TTC549 (cell line): ENCODE results near the gene RNF151.
"Not testable (repeated sequence)": the region's sequence is repeated elsewhere in the genome, so short reads cannot be mapped to it uniquely, and the experiment has no call there.

Source experiments
- FAIRE-seq: peaks from 2 replicates; lab custom pipeline; 2012; peaks lifted over from hg19 to GRCh38; lab: Jason Lieb, UNC

The RNF151 gene, protein sequence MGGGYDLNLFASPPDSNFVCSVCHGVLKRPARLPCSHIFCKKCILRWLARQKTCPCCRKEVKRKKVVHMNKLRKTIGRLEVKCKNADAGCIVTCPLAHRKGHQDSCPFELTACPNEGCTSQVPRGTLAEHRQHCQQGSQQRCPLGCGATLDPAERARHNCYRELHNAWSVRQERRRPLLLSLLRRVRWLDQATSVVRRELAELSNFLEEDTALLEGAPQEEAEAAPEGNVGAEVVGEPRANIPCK

DNA sequence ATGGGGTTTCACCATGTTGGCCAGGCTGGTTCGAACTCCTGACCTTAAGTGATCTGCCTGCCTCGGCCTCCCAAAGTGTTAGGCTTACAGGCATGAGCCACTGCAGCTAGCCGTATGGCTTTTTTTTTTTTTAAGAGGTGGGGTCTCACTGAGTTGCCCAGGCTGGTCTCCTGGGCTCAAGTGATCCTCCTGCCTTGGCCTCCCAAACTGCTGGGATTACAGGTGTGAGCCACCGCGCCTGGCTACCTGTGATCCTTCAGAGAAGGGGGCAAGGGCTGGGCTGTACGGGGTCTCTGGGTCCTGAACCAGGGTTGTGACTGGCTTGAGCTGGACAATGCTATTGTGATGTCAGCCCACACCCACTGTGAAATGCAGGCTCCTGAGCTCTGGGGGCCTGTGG, at the start of gene RNF151:
TSS of gene RNF151 (plus strand) at position 397 of the 400 bp plus-strand sequence. CDS start 26 bp downstream, outside the sequence.
- no peak for FAIRE-seq

DNA sequence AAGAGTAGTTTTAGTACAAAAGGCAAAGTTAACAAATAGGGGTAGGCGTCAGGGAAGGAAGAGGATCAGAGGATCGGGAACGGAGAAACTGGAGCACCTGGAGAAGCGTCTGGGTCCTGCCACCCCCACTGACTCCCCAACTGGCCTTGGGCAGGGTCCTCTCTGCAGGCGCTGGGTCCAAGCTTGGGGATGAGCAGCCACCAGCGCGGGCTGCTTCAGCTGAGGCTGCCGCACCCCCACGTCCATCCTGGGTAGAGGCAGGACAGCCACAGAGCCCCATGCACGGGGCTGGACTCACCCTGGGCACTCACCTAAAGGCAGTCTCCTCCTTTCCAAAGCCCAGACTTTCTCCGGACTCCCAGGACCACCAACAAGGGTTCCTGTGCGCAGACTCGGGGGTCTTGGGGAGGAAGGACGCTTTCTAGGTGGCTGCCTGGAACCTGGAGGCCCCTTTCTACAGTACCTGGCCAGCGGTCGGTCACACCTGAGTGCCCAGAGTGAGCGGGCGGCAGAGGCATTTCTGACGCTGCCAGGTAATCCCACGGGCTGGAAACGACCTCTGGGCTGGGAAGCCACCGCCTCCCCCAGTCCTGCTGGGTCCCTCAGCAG, 49.5 kb upstream of the RNF151 start:
- no peak for FAIRE-seq

DNA sequence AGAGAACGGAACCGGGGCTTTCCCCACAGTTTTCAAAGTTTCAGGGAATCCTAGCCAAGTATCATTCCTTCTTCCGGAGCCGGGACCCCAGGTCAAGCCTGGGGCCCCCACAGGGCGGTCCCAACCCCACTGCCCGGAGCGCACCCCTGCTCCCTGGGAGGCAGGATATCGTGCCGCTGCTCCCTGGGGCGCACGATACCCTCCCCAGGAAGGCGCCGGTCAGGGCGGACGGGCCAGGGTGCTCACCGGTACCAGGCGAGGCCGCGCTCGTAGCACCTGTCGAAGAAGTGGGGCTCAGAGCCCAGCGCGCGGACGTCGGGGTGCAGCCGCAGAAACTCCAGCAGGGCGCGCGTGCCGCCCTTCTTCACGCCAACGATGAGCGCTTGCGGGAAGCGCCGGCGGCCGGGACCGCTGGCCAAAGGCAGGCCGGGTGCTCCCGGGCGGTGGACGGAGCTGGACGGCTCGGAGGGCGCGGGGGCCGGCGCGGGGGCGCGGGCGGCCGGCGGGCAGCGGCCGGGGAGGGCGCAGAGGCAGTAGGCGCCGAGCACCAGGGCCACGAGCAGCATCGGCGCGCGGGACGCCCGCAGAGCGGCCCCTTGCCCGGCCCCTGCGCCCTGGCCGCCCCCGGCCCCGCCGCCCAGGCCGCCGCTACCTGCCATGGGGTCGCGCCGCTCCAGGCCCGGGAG, 48.8 kb upstream of the RNF151 start:
- FAIRE-seq = no peak

DNA sequence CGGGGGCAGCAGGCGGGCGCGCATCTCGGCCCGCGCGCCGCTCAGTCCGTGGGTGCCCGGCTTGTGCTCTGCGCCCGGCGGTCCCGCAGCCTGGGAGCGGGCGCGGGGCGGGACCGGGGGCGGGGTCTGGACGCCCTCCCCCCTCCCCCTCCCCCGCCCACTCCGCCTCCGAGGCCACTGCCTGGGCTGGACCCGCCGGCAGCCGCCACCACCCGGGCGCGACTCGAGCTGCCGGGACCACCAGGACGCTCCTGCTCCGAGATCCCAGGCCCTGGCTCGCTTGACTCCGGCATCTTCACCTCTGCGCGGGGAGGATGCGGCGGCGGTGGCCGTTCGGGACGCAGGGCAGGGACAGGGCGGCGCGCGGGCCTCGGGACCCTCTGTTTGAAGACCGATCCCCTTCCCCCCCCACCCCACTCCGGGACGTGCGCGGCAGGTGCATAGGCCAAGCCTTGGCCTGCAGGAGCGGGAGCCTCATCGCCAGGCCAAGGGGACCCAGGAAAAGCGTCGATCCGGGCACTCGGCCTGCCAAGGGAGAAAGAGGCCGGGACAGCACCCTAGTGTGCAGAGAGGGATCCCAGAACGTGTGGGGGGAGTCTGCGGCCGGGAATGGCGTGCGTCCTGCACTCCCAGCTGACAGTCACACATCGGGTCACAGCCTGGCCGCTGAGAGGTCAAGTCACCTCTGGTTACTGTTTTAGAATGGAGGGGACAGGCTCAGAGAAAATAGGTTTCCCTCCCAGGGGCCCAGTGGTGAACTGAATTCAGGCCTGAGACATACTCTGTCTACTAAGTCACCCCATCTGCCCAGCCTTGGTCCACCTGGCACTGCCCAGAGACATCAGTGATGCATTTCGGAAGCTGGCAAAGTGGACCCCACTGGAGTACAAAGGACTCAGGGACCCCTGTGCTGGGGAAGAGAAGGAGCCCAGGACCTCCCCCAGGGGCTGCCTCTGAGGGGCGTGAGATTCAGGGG, 48.0 kb upstream of the RNF151 start, which contains the start of gene HS3ST6:
TSS of gene HS3ST6 (minus strand) at position 65 of the 976 bp plus-strand sequence. CDS start 92 bp downstream, outside the sequence.
- FAIRE-seq = no peak

DNA sequence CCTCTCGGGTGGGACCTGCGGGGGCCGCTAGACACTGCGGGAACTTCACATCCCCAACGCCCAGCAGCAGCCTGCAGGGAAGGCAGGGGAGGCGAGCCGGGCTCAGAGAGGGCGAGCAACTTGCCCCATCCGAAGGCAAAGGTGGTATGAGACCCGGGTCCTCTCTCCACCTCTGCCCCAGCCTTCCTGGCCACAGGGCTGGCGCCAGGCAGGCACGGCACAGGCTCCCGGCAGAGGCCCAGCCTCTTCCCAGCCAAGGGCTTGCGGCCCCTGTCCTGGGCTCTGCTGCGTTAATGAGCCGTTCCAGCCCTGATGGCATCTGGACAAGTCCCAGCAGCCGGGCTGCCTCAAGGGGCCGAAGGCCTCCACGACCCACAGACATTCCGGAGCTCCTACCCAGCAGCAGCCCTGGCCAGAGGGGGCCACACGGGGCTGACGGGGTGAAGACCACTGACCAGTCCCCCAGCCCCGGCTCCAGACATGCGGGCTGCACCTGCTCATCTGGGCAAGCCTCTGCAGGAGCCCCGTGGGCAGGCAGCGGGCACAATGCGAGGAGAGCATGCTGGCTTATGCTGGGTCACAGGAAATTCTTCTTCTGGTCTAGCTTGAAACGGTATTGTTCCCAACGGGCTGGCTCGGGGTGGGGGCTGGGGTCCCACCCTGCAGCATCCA, 47.2 kb upstream of the RNF151 start:
- FAIRE-seq = no peak

DNA sequence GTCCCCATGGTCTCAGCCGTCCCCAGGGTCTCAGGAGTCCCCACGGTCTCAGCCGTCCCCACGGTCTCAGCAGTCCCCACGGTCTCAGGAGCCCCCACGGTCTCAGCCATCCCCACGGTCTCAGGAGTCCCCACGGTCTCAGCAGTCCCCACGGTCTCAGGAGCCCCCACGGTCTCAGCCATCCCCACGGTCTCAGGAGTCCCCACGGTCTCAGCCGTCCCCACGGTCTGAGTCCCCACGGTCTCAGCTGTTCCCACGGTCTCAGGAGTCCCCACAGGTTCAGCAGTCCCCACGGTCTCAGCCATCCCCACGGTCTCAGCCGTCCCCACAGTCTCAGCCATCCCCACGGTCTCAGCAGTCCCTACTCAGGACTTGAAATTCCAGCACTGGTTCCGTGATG, 46.5 kb upstream of the RNF151 start:
- not testable (repeated sequence) for FAIRE-seq

DNA sequence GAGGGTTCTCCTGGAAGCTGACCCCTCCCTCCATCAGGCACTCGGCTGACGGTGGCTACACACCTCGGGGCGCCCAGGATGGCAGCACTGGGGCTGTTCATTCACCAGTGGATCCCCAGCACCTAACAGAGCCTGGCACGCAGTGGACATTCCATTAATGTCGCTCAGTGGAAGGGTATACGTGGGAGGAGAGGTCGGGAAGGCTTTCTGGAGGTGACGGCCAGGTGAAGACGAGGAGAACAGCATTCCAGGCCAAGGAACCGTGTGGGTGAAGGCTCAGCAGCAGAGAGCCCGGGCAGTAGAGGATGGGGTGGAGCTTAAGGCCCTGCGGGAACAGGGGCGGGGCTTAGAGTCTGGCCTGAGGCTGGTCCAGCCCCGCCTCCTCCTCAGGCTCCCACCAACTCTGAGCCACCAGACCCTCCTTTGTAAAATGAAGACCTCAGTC, 45.9 kb upstream of the RNF151 start:
- no peak for FAIRE-seq

DNA sequence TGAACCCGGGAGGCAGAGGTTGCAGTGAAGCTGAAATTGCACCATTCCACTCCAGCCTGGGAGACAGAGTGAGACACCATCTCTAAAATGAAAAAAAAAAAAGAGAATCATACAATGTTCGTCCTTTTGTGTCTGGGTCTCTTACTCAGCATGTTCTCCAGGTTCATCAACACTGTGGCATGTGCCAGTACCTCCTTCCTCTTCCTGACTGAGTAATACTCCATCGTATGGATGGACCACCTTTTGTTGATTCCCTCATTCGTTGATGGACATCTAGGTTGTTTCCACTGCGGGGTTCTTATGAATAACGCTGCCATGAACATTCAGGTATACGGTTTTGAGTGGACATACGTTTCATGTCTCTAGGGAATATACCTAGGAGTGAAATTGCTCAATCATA, 44.3 kb upstream of the RNF151 start:
- no peak for FAIRE-seq

DNA sequence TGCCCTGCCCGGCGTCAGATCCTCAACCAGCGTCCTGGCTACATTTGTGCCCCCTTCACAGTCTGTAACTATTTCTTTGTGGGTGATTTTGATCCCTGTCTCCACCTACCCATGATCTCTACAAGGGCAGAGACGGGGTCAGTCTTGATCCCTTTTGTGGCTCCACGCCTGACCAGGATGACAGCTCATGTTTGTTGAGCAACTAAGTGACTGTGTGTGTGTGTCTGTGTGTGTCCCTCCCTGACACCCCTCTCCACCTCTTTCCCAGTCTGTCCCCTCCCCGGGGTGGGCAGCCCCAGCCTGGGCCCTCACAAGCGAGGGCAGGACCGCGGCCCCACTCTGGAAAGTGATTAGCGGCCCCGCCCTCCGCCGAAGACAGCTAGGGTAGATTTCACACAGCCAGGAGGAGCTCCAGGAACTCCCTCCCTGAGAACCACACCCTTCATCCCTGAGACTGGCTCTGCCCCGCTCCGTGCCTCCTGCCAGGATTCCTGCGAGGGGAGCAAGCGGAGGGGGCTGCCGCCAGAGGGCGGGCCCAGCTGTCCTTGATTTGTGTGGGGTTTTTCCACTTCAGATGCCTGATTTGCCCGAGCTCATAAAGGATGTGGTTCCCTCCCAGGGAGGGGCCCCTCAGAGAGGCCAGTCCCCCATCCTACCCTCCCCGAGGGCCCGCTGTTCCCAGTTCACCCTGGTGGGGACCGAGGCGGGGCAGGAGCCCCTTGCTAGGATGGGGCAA, 43.2 kb upstream of the RNF151 start:
- no peak for FAIRE-seq

DNA sequence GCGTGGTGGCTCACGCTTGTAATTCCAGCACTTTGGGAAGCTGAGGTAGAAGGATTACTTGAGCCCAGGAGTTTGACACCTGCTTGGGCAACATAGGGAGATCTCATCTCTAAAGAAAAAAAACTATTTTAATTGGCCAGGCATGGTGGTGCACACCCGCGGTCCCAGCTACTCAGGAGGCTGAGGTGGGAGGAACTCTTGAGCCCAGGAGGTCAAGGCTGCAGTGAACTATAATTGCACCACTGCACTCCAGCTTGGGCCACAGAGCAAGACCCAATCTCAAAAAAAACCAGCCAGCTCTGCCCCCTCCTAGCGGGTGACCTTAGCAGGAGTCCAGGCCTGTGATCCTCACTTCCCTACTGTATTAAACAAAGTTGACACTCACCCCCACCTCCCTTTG, 42.6 kb upstream of the RNF151 start:
- FAIRE-seq = no peak

DNA sequence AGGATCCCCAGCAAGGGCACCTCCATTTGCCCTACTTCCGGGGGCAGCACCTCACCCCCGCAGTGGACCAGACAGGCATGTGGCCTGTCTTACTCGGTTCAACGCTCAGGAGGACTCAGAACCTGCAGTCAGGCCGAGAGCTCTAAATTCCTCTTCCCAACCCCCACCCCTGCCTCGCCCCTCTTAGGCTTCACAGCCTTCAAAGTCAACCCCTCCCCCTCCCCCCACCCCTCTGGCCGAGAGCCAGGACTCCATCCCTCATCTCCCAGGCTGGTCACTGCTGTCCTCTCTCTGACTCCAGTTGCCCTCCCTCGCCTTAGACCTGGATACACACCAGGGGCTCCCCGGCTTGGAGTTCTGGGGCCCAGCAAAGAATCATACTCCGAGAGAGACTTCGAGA, 40.4 kb upstream of the RNF151 start:
- no peak for FAIRE-seq

DNA sequence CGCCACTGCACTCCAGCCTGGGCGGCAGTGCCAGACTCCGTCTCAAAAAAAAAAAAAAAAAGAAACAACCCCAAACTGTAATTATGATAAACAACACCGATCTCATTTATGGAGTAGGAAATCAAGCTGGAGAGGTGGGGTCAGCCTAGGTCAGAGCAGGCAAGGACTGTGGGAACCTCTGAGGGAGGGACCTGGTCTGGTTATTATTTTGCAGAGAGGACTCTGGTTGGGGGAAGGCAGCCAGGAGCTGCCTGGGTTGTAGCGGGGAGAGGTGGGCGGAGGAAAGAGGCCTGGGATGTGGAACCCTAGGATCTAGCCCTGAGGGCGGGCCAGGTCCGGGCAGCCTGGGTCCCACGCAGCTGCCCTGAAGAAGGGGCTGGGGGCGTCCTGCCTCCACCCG, 37.6 kb upstream of the RNF151 start:
- FAIRE-seq = no peak

DNA sequence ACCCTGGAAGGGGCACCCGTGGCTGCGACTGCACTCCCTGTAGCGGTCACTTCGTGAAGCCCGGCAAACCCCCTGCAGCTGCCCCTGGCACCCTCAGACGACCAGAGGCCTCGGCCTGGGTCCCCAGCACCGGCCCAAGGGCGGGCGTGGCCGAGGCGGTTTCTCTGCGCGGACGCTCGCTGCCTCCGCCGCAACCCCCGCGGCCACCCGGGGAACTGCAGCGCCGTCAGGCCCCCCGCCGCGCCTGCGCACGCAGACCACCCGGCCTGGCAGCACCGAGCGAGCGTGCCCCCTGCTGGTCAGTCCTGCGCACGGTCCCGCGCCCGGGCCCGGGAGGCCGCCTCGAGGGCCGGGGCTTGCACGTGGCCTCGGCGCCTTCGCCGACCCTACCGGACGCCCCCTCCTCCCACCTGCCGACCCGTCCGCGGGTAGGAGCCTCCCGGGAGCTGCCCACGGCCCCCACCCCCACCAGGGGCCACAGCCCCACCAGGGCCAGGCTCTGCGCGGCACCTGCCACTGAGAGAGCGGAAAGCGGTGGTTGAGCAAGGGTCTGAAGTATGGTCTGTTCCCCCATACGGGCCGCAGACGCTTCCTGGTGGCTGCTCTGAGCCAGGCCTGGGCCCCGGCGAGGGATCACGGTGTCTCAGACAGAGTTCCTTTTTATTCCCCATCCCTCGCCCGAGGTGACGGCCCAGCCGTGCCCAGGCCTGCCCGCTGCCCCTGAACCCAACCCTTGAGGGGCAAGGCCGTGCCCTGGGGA, 36.9 kb upstream of the RNF151 start:
- no peak for FAIRE-seq

DNA sequence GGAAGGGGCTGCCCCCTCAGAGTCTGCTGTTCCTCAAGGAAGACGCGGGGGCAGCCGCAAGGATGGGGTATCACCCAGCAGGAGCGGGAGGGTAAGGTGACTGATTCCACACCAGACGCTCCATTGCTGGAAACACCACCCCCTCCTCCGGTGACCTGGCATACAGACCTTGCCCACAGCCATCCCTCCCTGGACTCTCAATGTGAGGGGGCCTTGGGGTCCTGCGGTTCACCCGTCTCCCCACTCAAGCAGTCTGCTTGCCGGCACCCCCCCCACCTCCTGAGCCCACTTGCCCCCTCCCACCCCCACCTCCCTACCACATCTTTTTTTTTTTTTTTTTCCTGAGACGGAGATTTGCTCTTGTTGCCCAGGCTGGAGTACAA, 36.3 kb upstream of the RNF151 start:
- FAIRE-seq = no peak

DNA sequence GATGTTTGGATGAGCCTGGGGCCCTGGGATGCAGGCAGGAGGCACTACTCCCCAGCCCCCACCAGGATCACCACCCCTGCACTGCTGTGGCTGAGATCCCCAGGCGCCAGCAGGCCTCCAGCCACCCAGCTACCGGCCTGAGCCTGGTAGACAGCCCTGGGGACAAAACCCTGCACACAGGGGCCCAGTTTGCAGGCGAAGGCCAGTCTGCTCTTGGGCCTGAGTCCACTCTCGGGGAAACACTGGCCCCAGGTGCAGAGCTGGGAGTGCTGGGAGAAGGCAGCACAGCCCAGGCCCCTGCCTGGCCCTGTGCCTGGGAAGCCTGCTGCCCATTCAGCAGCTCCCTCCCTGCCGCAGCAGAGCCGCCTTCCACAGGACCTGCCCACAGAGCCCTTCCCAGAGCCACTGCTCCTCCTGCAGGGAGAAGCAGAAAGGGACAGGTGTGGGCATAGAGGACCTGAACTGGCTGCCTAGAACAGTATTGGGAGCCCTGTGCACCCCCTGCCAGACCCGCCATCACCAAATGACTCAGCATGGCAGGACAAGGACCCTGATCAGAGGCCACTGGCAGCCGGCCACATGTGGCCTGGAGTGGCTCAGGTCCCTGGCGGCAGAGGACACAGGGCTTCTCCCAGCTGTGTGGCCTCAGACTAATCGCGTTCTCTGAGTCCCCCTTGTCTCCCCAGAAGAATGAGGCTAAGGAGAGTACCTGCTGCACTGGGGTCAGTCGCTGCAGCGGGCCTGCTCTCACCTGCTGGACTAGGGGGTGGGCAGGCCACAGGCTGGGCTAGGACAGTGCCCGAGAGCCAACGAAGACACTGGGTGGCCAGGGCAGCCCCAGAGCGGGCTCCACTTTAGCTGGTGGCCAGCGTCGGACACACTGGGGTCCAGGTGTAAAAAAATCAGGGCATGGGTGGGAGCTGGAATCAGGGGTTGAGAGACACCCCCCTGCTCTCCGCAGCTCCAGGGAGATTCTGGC, 34.3 kb upstream of the RNF151 start:
- FAIRE-seq = no peak

DNA sequence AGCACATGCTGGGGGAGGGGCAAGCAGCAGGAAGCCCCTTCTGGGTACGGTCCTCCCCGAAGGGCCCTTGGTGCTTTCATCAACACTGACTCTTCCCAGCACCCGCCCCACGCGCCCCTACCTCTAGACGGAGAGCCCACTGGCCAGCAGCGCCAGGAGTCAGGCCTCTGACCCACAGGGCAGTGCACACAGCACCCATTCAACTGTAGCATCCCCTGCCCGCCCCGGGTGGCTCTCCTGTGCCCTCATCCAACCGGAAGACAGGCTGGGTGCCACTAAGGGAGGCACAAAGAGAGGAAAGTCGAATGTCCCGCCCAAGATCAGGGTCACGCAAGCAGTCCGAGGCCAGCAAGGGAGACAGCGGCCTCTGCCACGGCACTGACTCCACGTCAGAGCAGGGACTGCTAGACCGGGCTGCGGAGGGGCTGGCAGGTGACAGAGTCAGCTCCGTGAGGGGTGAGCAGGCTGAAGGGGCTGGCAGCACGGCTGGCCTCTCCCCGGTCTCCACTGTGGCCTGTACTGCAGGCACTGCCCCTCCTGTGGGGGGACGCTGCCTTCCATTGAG, 33.5 kb upstream of the RNF151 start:
- no peak for FAIRE-seq

DNA sequence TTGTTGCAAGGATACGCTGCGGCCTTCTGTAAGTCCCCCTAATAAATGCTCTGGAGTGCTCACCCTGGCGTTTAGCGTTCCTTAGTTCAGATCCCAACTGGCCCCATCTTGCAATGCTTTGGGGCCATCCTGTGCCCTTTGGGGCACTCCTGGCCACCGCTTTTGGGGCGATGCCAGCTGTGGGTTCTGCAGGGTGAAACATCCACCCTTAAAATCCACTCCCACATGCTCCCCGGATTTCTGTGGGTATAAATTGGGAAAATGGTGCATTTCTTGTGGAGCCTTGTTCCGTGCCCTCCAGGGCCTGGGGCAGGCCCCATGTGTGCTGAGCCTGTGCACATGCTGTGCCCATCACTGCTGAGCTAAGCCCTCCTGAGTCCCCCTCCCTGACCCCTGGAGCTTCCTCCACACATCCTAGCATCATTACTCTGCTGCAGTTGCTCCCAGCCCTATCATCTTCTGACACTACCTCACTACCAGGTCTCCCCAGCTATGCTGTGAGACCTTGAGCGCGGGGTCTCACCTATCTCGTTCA, 29.6 kb upstream of the RNF151 start:
- no peak for FAIRE-seq

DNA sequence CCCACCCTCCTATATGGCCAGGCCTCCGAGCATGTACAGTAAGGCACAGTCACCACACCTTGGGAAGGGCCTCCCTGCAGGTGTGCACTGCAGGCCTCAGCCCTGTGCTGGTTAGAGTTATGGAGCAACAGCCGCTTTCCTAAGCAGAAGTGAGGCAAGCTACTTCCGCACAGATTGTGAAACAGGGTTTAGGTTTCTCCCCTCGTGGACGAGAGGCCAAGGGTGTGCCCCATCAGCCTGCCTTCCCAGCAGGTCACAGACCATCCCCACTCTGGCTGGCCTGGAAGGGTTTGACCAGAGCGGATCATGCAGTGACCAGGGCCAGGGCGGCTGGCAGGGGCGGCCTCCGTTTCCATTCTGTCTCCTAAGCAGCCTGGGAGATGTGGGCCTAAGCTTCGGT, 28.3 kb upstream of the RNF151 start:
- no peak for FAIRE-seq
